Inflammatory macrophage (primary cell): ENCODE data around the gene SMOC2.

Experiments used
- DNase-seq, 2 donors: peaks; one replicate each; pipeline ENCODE4 v3.0.0-alpha.2; 2020 to 2022

Gene SMOC2

GRCh38 chr6:168715643-168716481 is 274.9 kb downstream of the SMOC2 start:
- DNase-seq = no peak

GRCh38 chr6:168716581-168716980 is 275.6 kb downstream of the SMOC2 start:
- DNase-seq = no peak

GRCh38 chr6:168717491-168717890 is 276.5 kb downstream of the SMOC2 start:
- no peak for DNase-seq
